GM18951 (cell line): ENCODE results near the gene SREK1IP1.

Experiments used
- POLR2A ChIP-seq: IDR thresholded peaks from 4 replicates; pipeline ENCODE4 v1.6.1; 2011; ENCODE audit warnings: mild to moderate bottlenecking; ENCODE audit not compliant: insufficient read length, insufficient read depth; ENCODE audit errors: extremely low read depth
- in situ Hi-C: fragments of 300-500 bp; cut with MboI; formaldehyde crosslinking; loops from one replicate; pipeline ENCODE4 v1.12.0; 2022; ENCODE audit warnings: low sequenced_read_pairs, mixed read lengths, inconsistent platforms; ENCODE audit not compliant: unreplicated experiment

SREK1IP1 gene

GRCh38 chr5:64688391-64688790 lies 80.1 kb downstream of the SREK1IP1 start:
- no peak for TF ChIP-seq POLR2A
- in situ Hi-C loops = no loop called here

- TF ChIP-seq POLR2A = no peak
- in situ Hi-C loops = no loop called here
Observed at GRCh38 chr5:64685866-64686265, 82.6 kb downstream of the SREK1IP1 start.

- TF ChIP-seq POLR2A = no peak
- in situ Hi-C loops = no loop called here
Observed at GRCh38 chr5:64682608-64683007, 85.9 kb downstream of the SREK1IP1 start.

GRCh38 chr5:64680289-64680688 lies 88.2 kb downstream of the SREK1IP1 start:
- in situ Hi-C loops = no loop called here
- TF ChIP-seq POLR2A = no peak

- in situ Hi-C loops = no loop called here
- TF ChIP-seq POLR2A = no peak
Observed at GRCh38 chr5:64678374-64678773, 90.1 kb downstream of the SREK1IP1 start.

GRCh38 chr5:64671678-64672077 lies 96.8 kb downstream of the SREK1IP1 start:
- TF ChIP-seq POLR2A = no peak
- in situ Hi-C loops = no loop called here

GRCh38 chr5:64670277-64670676 lies 98.2 kb downstream of the SREK1IP1 start:
- TF ChIP-seq POLR2A = no peak

More at GRCh38 chr5:64670277-64670676, 98.2 kb downstream of the SREK1IP1 start:
- in situ Hi-C loops = no loop called here
